Measurements from ENCODE around the gene CNGB1. TPM values are rescaled to one million over a fixed set of nuclear protein-coding genes. Genes with fewer than 3 reads are reported as not detected.
"Not testable (repeated sequence)": the region's sequence is repeated elsewhere in the genome, so short reads cannot be mapped to it uniquely, and the experiment has no call there.

Gene CNGB1
- total RNA-seq, 2 experiments from 2014 or later, result not detected

GRCh38 chr16:57884655-57885133 lies 86.2 kb downstream of the CNGB1 start:
- Mint-ChIP-seq H3K4me3 (no peak overlapping the region), H3K4me1 (no peaks in the 10 kb centered on the region), H3K36me3 (ENCODE audit: low read depth) (no peaks in the 10 kb centered on the region), H3K27ac (no peak overlapping the region), H3K9me3 (no peaks in the 10 kb centered on the region), H3K27me3 (peaks cover 52% of the 10 kb centered on the region)
- ChIA-PET POLR2A (no interaction called here), CTCF (no interaction called here)
- DNase-seq, result no peak

GRCh38 chr16:57883953-57884654 lies 86.8 kb downstream of the CNGB1 start:
- Mint-ChIP-seq H3K4me3 (no peak overlapping the region), H3K27me3 (peaks cover 48% of the 10 kb centered on the region), H3K36me3 (ENCODE audit: low read depth) (no peaks in the 10 kb centered on the region), H3K4me1 (no peaks in the 10 kb centered on the region), H3K9me3 (no peaks in the 10 kb centered on the region), H3K27ac (no peak overlapping the region)
- CTCF ChIA-PET, result interaction anchor here (2.0 kb wide), 1 partner anchor 15 kb away, joined by 6 read pairs; no protein-coding TSS in a partner anchor
- no peak for DNase-seq
- POLR2A ChIA-PET, result no interaction called here

- ChIA-PET POLR2A (no interaction called here), CTCF (interaction anchor here (2.0 kb wide), 1 partner anchor 15 kb away, joined by 6 read pairs; no protein-coding TSS in a partner anchor)
- H3K27ac Mint-ChIP-seq, result no peak overlapping the region
- DNase-seq, result no peak
- no peaks in the 10 kb centered on the region for H3K4me1 Mint-ChIP-seq
- H3K36me3 Mint-ChIP-seq (ENCODE audit: low read depth), result no peaks in the 10 kb centered on the region
- no peaks in the 10 kb centered on the region for H3K9me3 Mint-ChIP-seq
- peaks cover 47% of the 10 kb centered on the region for H3K27me3 Mint-ChIP-seq
- H3K4me3 Mint-ChIP-seq, result no peak overlapping the region
These were observed 87.4 kb downstream of the CNGB1 start for GRCh38 chr16:57883480-57883879.

- H3K27ac Mint-ChIP-seq, result no peak overlapping the region
- H3K4me1 Mint-ChIP-seq, result no peaks in the 10 kb centered on the region
- ChIA-PET CTCF (interaction anchor here (2.0 kb wide), 1 partner anchor 16 kb away, joined by 6 read pairs; no protein-coding TSS in a partner anchor), POLR2A (no interaction called here)
- no peak for DNase-seq
- no peak overlapping the region for H3K4me3 Mint-ChIP-seq
- peaks cover 44% of the 10 kb centered on the region for H3K27me3 Mint-ChIP-seq
- H3K9me3 Mint-ChIP-seq, result no peaks in the 10 kb centered on the region
- no peaks in the 10 kb centered on the region for H3K36me3 Mint-ChIP-seq (ENCODE audit: low read depth)
These were observed 88.1 kb downstream of the CNGB1 start for GRCh38 chr16:57882792-57883191.

- Mint-ChIP-seq H3K9me3 (no peaks in the 10 kb centered on the region), H3K27me3 (peaks cover 44% of the 10 kb centered on the region), H3K27ac (no peak overlapping the region), H3K4me1 (no peaks in the 10 kb centered on the region), H3K4me3 (no peak overlapping the region), H3K36me3 (ENCODE audit: low read depth) (no peaks in the 10 kb centered on the region)
- DNase-seq, result no peak
- ChIA-PET CTCF (interaction anchor here (2.0 kb wide), 1 partner anchor 17 kb away, joined by 6 read pairs; no protein-coding TSS in a partner anchor), POLR2A (no interaction called here)
These were observed 88.7 kb downstream of the CNGB1 start for GRCh38 chr16:57882206-57882605.

GRCh38 chr16:57878586-57878985 lies 92.3 kb downstream of the CNGB1 start:
- POLR2A ChIA-PET, result no interaction called here
- Mint-ChIP-seq H3K4me1 (peaks cover 7% of the 10 kb centered on the region), H3K27ac (no peak overlapping the region), H3K9me3 (no peaks in the 10 kb centered on the region), H3K36me3 (ENCODE audit: low read depth) (no peaks in the 10 kb centered on the region), H3K4me3 (no peak overlapping the region), H3K27me3 (peaks cover 35% of the 10 kb centered on the region)
- CTCF ChIA-PET, result interaction anchor here (1.1 kb wide), 1 partner anchor 302 kb away, joined by 5 read pairs; no protein-coding TSS in a partner anchor
- DNase-seq, result no peak

GRCh38 chr16:57876210-57876609 lies 94.7 kb downstream of the CNGB1 start:
- ChIA-PET POLR2A (no interaction called here), CTCF (no interaction called here)
- DNase-seq, result no peak
- Mint-ChIP-seq H3K9me3 (no peaks in the 10 kb centered on the region), H3K27ac (no peak overlapping the region), H3K36me3 (ENCODE audit: low read depth) (no peaks in the 10 kb centered on the region), H3K27me3 (peaks cover 23% of the 10 kb centered on the region), H3K4me3 (no peak overlapping the region), H3K4me1 (peaks cover 10% of the 10 kb centered on the region)

- DNase-seq, result no peak
- H3K36me3 Mint-ChIP-seq (ENCODE audit: low read depth), result no peaks in the 10 kb centered on the region
- no peaks in the 10 kb centered on the region for H3K9me3 Mint-ChIP-seq
- ChIA-PET POLR2A (no interaction called here), CTCF (no interaction called here)
- H3K27ac Mint-ChIP-seq, result no peak overlapping the region
- H3K4me1 Mint-ChIP-seq, result peaks cover 14% of the 10 kb centered on the region
- peaks cover 20% of the 10 kb centered on the region for H3K27me3 Mint-ChIP-seq
- no peak overlapping the region for H3K4me3 Mint-ChIP-seq
These were observed 95.6 kb downstream of the CNGB1 start for GRCh38 chr16:57875347-57875746.

- Mint-ChIP-seq H3K27ac (no peak overlapping the region), H3K4me3 (no peak overlapping the region), H3K4me1 (peaks cover 14% of the 10 kb centered on the region), H3K27me3 (peaks cover 15% of the 10 kb centered on the region), H3K36me3 (ENCODE audit: low read depth) (no peaks in the 10 kb centered on the region), H3K9me3 (no peaks in the 10 kb centered on the region)
- CTCF ChIA-PET, result no interaction called here
- POLR2A ChIA-PET, result no interaction called here
- no peak for DNase-seq
These were observed 97.7 kb downstream of the CNGB1 start for GRCh38 chr16:57873218-57873617.

- Mint-ChIP-seq H3K27me3 (peaks cover 15% of the 10 kb centered on the region), H3K4me1 (peaks cover 14% of the 10 kb centered on the region)
- POLR2A ChIA-PET; CTCF ChIA-PET; DNase-seq; H3K27ac Mint-ChIP-seq; H3K36me3 Mint-ChIP-seq (ENCODE audit: low read depth); H3K4me3 Mint-ChIP-seq; H3K9me3 Mint-ChIP-seq: not testable (repeated sequence)
These were observed 98.2 kb downstream of the CNGB1 start for GRCh38 chr16:57872764-57873163.

GRCh38 chr16:57871456-57871855 lies 99.5 kb downstream of the CNGB1 start:
- no peak for DNase-seq
- Mint-ChIP-seq H3K9me3 (no peaks in the 10 kb centered on the region), H3K4me1 (peaks cover 13% of the 10 kb centered on the region), H3K4me3 (no peak overlapping the region), H3K27ac (no peak overlapping the region), H3K36me3 (ENCODE audit: low read depth) (no peaks in the 10 kb centered on the region), H3K27me3 (peaks cover 15% of the 10 kb centered on the region)
- ChIA-PET POLR2A (no interaction called here), CTCF (no interaction called here)

GRCh38 chr16:57870753-57871454 lies 100.0 kb downstream of the CNGB1 start:
- CTCF ChIA-PET, result no interaction called here
- POLR2A ChIA-PET, result interaction anchor here (0.7 kb wide), 1 partner anchor 449 kb away, joined by 3 read pairs; no protein-coding TSS in a partner anchor

GRCh38 chr16:57868913-57869520 lies 101.9 kb downstream of the CNGB1 start:
- Mint-ChIP-seq H3K36me3 (ENCODE audit: low read depth) (no peaks in the 10 kb centered on the region), H3K4me1 (peaks cover 7% of the 10 kb centered on the region), H3K9me3 (no peaks in the 10 kb centered on the region), H3K4me3 (no peak overlapping the region), H3K27me3 (peaks cover 14% of the 10 kb centered on the region), H3K27ac (no peak overlapping the region)
- ChIA-PET POLR2A (no interaction called here), CTCF (no interaction called here)
- no peak for DNase-seq

More at GRCh38 chr16:57870753-57871454, 100.0 kb downstream of the CNGB1 start:
- DNase-seq, result no peak
- Mint-ChIP-seq H3K4me3 (no peak overlapping the region), H3K27ac (no peak overlapping the region), H3K9me3 (no peaks in the 10 kb centered on the region), H3K27me3 (peaks cover 12% of the 10 kb centered on the region), H3K4me1 (peaks cover 9% of the 10 kb centered on the region), H3K36me3 (ENCODE audit: low read depth) (no peaks in the 10 kb centered on the region)
